Neural crest cell (in vitro differentiated cells): ENCODE data around the gene PRPF31. TPM values are rescaled to one million over a fixed set of nuclear protein-coding genes. Genes with fewer than 3 reads are reported as not detected.

ENCODE experiments used
- DNase-seq: peaks from one replicate; pipeline ENCODE4 v3.0.0; 2021; ENCODE audit warnings: low read depth, mixed read lengths, low spot score
- H3K27ac Mint-ChIP-seq: one replicate; pipeline ENCODE4 v1.8.0; 2021; ENCODE audit warnings: mild to moderate bottlenecking, mixed read lengths; ENCODE audit not compliant: unreplicated experiment
- H3K27me3 Mint-ChIP-seq: 2 replicates; pipeline ENCODE4 v1.8.0; 2021; ENCODE audit warnings: low read depth, mild to moderate bottlenecking, mixed read lengths
- H3K36me3 Mint-ChIP-seq: 2 replicates; pipeline ENCODE4 v1.8.0; 2021; ENCODE audit warnings: low read depth, mild to moderate bottlenecking, mixed read lengths
- H3K4me1 Mint-ChIP-seq: 2 replicates; pipeline ENCODE4 v1.8.0; 2021; ENCODE audit warnings: mixed read lengths
- H3K4me3 Mint-ChIP-seq: one replicate; pipeline ENCODE4 v1.8.0; 2021; ENCODE audit warnings: mild to moderate bottlenecking, mixed read lengths
- H3K9me3 Mint-ChIP-seq: 2 replicates; pipeline ENCODE4 v1.8.0; 2021; ENCODE audit warnings: mixed read lengths
- total RNA-seq: library from RNA; stranded (reverse); gene quantifications from 2 replicates; pipeline ENCODE4 v1.2.1, GENCODE V29; 2021
- TF ChIP-seq, protein P1 (sequence below): fragments of 200-600 bp; sonication (generic); conservative IDR thresholded peaks from 2 replicates; pipeline ENCODE4 v1.5.0; 2021; ENCODE audit warnings: antibody characterized with exemption, mild to moderate bottlenecking

Gene PRPF31
- total RNA-seq, 1 donor from 2014 or later = 94.8 TPM

DNA sequence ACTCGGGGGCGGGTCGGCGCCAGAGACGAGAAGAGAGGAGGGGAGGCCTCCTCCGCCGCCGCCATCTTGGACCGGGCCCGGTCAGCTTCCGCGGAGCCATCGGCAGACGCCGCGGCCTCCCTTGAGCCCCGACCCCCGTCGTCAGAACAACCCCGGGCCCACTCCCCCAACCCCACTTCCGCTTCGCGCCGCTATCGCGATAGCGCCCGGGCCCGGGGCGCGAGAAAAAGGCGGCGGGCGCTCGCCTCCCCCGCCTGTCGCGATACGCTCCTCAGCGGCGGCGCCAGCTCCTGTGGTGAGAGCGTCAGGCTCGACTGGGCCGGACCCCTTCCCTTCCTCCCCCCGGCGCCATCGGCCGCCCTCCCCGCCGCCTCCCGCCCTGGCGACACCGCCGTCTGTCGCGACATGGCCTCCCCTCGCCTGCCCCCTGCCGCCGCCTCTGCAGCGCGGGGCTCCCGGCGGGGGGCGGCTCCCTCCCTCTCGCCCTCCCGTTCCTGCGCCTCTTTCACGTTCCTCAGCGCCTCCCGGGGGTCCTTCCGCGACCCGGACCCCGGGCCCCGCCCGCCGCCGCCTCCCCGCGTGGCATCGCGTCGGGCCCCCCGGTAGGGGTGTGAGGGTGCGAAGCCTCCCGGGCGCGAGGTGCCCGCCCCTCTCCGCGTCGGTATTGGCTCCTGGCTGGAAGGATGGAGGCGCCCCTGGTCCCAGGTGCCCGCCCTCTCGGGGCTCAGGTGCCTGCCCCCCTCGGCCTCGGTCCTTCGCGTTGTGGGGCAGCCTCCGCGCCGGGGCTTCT, 22.3 kb downstream of the PRPF31 start, which contains the start of gene CNOT3:
TSS of gene CNOT3 (plus strand) at position 64 of the 790 bp plus-strand sequence. CDS start 5,217 bp downstream, outside the sequence.
- Mint-ChIP-seq H3K4me3 (peak within 1 kb of the TSS; percentile 95), H3K4me1 (peaks cover 42% of the 10 kb centered on the region), H3K27me3 (peaks cover 14% of the 10 kb centered on the region), H3K27ac (peak within 1 kb of the TSS; percentile 95), H3K9me3 (no peaks in the 10 kb centered on the region), H3K36me3 (no peaks in the 10 kb centered on the region)
- TF ChIP-seq, protein P1, sequence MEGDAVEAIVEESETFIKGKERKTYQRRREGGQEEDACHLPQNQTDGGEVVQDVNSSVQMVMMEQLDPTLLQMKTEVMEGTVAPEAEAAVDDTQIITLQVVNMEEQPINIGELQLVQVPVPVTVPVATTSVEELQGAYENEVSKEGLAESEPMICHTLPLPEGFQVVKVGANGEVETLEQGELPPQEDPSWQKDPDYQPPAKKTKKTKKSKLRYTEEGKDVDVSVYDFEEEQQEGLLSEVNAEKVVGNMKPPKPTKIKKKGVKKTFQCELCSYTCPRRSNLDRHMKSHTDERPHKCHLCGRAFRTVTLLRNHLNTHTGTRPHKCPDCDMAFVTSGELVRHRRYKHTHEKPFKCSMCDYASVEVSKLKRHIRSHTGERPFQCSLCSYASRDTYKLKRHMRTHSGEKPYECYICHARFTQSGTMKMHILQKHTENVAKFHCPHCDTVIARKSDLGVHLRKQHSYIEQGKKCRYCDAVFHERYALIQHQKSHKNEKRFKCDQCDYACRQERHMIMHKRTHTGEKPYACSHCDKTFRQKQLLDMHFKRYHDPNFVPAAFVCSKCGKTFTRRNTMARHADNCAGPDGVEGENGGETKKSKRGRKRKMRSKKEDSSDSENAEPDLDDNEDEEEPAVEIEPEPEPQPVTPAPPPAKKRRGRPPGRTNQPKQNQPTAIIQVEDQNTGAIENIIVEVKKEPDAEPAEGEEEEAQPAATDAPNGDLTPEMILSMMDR = peak; percentile 44
- DNase-seq = no peak

DNA sequence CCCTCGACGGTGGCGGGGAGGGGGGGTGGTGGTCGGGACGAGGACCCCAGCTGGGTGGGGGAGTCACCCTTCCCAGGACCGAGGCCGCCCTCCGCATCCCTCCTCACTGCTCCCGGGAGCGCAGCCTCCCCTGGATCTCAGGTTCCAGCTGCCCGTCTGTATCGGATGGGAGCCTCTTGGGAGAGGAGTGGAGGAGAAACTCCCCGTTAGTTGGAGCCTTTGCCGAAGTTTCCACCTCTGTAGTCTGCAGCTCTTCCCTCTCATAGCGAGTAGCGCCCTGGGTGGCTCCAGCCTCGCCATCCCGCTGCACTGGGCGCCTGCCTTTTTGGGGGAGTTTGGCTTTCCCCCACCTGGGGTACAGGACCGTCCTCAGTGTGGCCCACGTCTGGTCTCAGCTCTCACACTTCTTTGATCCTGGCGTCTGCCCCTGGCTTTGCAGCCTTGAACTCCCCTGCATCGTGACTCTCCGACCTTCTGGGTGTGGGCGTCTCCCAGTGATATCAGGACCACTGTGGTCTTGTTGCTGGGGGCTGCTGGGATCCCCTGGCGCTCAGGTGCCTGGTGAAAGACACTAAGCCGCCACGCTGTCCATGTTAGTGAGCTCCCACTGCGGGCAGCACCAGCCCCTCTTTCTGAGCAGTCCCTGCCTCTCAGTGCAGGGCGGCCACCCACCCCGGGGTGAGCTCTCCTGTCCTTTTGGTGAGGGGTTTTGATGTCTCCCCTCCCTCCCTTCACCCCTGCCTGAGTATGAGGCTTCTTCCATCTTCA, 23.1 kb downstream of the PRPF31 start:
- H3K27ac Mint-ChIP-seq = peak overlapping the region; percentile 95
- peaks cover 42% of the 10 kb centered on the region for H3K4me1 Mint-ChIP-seq
- no peaks in the 10 kb centered on the region for H3K9me3 Mint-ChIP-seq
- TF ChIP-seq, protein P1 = no peak
- no peak for DNase-seq
- H3K36me3 Mint-ChIP-seq = no peaks in the 10 kb centered on the region
- H3K4me3 Mint-ChIP-seq = peak overlapping the region; percentile 95
- H3K27me3 Mint-ChIP-seq = peaks cover 14% of the 10 kb centered on the region

DNA sequence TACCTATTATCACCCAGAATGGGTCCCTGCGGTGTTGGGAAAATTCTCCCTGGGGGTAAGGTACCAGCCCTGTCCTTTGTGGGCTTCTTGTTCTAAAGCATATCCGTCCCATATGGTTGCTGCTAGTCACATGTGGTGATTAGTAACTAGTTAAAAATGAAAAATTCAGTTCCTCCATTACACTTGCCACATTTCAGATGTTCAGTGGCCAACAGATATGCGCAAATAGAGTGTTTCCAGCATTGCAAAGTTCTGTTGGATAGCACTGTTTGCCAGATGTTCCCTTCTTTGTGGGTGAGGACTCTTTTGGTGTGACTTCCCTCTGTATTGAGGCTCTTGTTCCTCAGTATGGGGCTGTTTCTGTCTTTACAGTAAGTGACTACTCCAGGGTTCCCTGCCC, 25.8 kb downstream of the PRPF31 start:
- no peaks in the 10 kb centered on the region for H3K9me3 Mint-ChIP-seq
- peak overlapping the region; percentile 95 for H3K4me3 Mint-ChIP-seq
- H3K27ac Mint-ChIP-seq = no peak overlapping the region
- DNase-seq = no peak
- H3K4me1 Mint-ChIP-seq = peaks cover 35% of the 10 kb centered on the region
- peaks cover 8% of the 10 kb centered on the region for H3K36me3 Mint-ChIP-seq
- TF ChIP-seq, protein P1 = no peak
- H3K27me3 Mint-ChIP-seq = peaks cover 8% of the 10 kb centered on the region

DNA sequence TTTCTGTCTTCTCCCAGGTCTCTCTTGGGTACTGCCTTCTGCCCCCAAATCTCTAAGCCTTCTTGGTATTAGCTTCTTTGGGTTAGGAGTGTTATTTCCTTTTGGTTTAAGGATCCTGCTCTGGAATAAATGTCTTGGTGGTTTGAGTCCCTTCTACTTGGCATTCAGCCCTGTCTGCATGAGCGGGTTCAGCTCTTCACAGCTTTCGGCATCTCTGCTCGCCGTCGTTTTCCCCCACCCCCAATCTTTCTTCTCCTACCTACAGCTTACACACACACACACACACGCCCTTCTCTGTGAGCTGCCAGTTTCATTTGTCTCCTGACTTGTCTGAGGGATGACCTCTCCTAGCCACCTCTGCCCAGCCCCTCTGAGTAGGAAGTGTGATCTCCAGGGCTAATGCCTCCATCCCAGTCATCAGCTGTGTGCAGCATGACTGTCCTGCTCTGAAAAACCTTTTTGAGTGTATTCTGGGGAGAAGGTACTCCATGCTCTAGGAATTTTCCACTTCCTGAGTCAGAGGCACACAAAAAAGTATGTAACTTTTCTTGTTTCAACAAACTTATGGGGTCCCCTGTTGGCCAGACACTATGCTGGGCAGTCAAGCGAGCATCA, 26.7 kb downstream of the PRPF31 start:
- H3K4me1 Mint-ChIP-seq = peaks cover 27% of the 10 kb centered on the region
- H3K4me3 Mint-ChIP-seq = peak overlapping the region; percentile 95
- no peaks in the 10 kb centered on the region for H3K9me3 Mint-ChIP-seq
- H3K27me3 Mint-ChIP-seq = peaks cover 2% of the 10 kb centered on the region
- peaks cover 8% of the 10 kb centered on the region for H3K36me3 Mint-ChIP-seq
- H3K27ac Mint-ChIP-seq = no peak overlapping the region
- TF ChIP-seq, protein P1 = no peak
- DNase-seq = no peak

DNA sequence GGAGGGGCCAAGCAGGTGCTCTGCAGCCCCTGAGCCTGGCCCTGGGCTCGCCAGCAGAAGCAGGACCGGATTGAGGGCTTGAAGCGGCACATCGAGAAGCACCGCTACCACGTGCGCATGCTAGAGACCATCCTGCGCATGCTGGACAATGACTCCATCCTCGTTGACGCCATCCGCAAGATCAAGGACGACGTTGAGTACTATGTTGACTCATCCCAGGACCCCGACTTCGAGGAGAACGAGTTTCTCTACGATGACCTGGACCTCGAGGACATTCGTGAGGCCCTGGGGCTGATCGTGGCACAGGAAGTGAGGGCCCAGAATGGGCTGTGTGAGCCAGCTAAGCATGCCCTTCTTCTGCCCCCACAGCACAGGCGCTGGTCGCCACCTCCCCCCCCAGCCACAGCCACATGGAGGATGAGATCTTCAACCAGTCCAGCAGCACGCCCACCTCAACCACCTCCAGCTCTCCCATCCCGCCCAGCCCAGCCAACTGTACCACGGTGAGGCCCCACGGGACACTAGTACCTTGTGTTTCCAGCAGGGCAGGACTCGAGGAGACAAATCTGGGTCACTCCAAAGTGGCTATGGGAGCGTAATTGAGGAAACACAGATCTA, 30.1 kb downstream of the PRPF31 start:
- Mint-ChIP-seq H3K9me3 (no peaks in the 10 kb centered on the region), H3K4me3 (no peak overlapping the region), H3K4me1 (peaks cover 6% of the 10 kb centered on the region), H3K36me3 (peaks cover 8% of the 10 kb centered on the region), H3K27me3 (no peaks in the 10 kb centered on the region), H3K27ac (no peak overlapping the region)
- TF ChIP-seq, protein P1 = no peak
- no peak for DNase-seq
